Caco-2 (cell line): ENCODE data around the gene CFAP69. TPM values are rescaled to one million over a fixed set of nuclear protein-coding genes. Genes with fewer than 3 reads are reported as not detected.

Source experiments
- BruUV-seq: library from RNA; stranded (reverse); fragments of 400-500 nt; replicated peaks from 2 replicates; lab custom pipeline; 2021; lab: Mats Ljungman, UMichigan
- CTCF ChIA-PET: fragments of 300-600 bp; sonication (Branson Sonifier 250); formaldehyde crosslinking; loops from one replicate; lab custom pipeline; 2022; ENCODE audit warnings: antibody characterized with exemption; lab: Charles Lee
- POLR2A ChIA-PET: fragments of 300-600 bp; sonication (Branson Sonifier 250); formaldehyde crosslinking; loops from one replicate; lab custom pipeline; 2022; ENCODE audit warnings: antibody characterized with exemption; lab: Charles Lee
- DNase-seq, 2 experiments: peaks; one replicate each; pipeline versions ENCODE4 v3.0.0 to v3.0.0-alpha.2; 2020 to 2022
- H3K27me3 ChIP-seq: replicated peaks from 2 replicates; pipeline ENCODE4 v1.6.0; 2011; ENCODE audit warnings: low read length; ENCODE audit not compliant: control insufficient read depth, insufficient read depth
- H3K36me3 ChIP-seq: 2 replicates; pipeline ENCODE4 v1.5.1; 2011; ENCODE audit warnings: low read length; ENCODE audit not compliant: control insufficient read depth, insufficient read depth
- H3K4me1 ChIP-seq: fragments of 250-450 bp; sonication (Bioruptor Pico); 2 replicates; pipeline ENCODE4 v1.5.1; 2020; ENCODE audit warnings: mild to moderate bottlenecking
- H3K4me3 ChIP-seq: 2 replicates; pipeline ENCODE4 v1.5.1; 2011; ENCODE audit warnings: low read depth, mild to moderate bottlenecking, control low read depth, low read length
- H3K9me3 ChIP-seq: fragments of 250-450 bp; sonication (Bioruptor Pico); 2 replicates; pipeline ENCODE4 v1.5.1; 2020; ENCODE audit warnings: mild to moderate bottlenecking, moderate library complexity
- H3K27ac Mint-ChIP-seq: one replicate; pipeline ENCODE4 v1.8.0; 2022; ENCODE audit warnings: mixed read lengths; ENCODE audit not compliant: unreplicated experiment
- H3K27me3 Mint-ChIP-seq: one replicate; pipeline ENCODE4 v1.8.0; 2022; ENCODE audit warnings: mixed read lengths; ENCODE audit not compliant: insufficient read depth, unreplicated experiment
- H3K36me3 Mint-ChIP-seq: one replicate; pipeline ENCODE4 v1.8.0; 2022; ENCODE audit warnings: mild to moderate bottlenecking, mixed read lengths; ENCODE audit not compliant: insufficient read depth, unreplicated experiment
- H3K4me1 Mint-ChIP-seq: one replicate; pipeline ENCODE4 v1.8.0; 2022; ENCODE audit warnings: low read depth, mixed read lengths; ENCODE audit not compliant: unreplicated experiment
- H3K4me3 Mint-ChIP-seq: one replicate; pipeline ENCODE4 v1.8.0; 2022; ENCODE audit warnings: mild to moderate bottlenecking, moderate library complexity, mixed read lengths; ENCODE audit not compliant: unreplicated experiment
- H3K9me3 Mint-ChIP-seq: one replicate; pipeline ENCODE4 v1.8.0; 2022; ENCODE audit warnings: mixed read lengths; ENCODE audit not compliant: unreplicated experiment
- CTCF ChIP-seq, 2 experiments: fragments of 200-600 bp in 1 of 2; IDR thresholded peaks; 1 replicate in 1 of 2; 2 replicates in 1 of 2; pipeline versions ENCODE4 v1.5.1 to v1.8.0; 2011 to 2022; ENCODE audit warnings: antibody characterized with exemption in 1 of 2, control low read depth in 1 of 2, inconsistent platforms in 1 of 2, low read depth in 1 of 2, low read length in 1 of 2, mild to moderate bottlenecking in 1 of 2, moderate library complexity in 1 of 2; ENCODE audit not compliant: insufficient read depth in 1 of 2, severe bottlenecking in 1 of 2, unreplicated experiment in 1 of 2
- intact Hi-C: fragments of 100-400 bp; cut with micrococcal nuclease; formaldehyde crosslinking; loops from one replicate; pipeline ENCODE4 v1.10.0; 2022; ENCODE audit not compliant: unreplicated experiment
- total RNA-seq: library from RNA; stranded (reverse); gene quantifications from 2 replicates; pipeline ENCODE4 v1.2.3, GENCODE V29; 2022

The CFAP69 gene
- total RNA-seq, 1 experiment from 2014 or later, result 4.8 TPM

GRCh38 chr7:90213521-90213920 is 31.5 kb upstream of the CFAP69 start:
- ChIA-PET POLR2A (no interaction called here), CTCF (no interaction called here)
- H3K4me1 ChIP-seq, result 0 out of 2 replicates have a peak, but pooled peaks cover 8% of the 10 kb centered on the region
- H3K9me3 Mint-ChIP-seq, result no peaks in the 10 kb centered on the region
- H3K36me3 ChIP-seq, result no peaks in the 10 kb centered on the region; the same call in 1 of the 2 replicates
- H3K27me3 Mint-ChIP-seq, result no peaks in the 10 kb centered on the region
- intact Hi-C loops, result no loop called here
- no peaks in the 10 kb centered on the region for H3K27me3 ChIP-seq
- TF ChIP-seq CTCF (IDR thresholded peaks at IDR 0.05; ENCODE audit: insufficient read depth in 1 of 2, low read depth in 1 of 2, low read length in 1 of 2, severe bottlenecking in 1 of 2, unreplicated experiment in 1 of 2), result no peak
- BruUV-seq, result no TSS peak
- H3K4me3 Mint-ChIP-seq, result no peak overlapping the region
- no peaks in the 10 kb centered on the region for H3K9me3 ChIP-seq
- no peak overlapping the region for H3K4me3 ChIP-seq
- H3K27ac Mint-ChIP-seq, result no peak overlapping the region
- H3K36me3 Mint-ChIP-seq, result no peaks in the 10 kb centered on the region
- no peak for DNase-seq
- no peaks in the 10 kb centered on the region for H3K4me1 Mint-ChIP-seq

DNA sequence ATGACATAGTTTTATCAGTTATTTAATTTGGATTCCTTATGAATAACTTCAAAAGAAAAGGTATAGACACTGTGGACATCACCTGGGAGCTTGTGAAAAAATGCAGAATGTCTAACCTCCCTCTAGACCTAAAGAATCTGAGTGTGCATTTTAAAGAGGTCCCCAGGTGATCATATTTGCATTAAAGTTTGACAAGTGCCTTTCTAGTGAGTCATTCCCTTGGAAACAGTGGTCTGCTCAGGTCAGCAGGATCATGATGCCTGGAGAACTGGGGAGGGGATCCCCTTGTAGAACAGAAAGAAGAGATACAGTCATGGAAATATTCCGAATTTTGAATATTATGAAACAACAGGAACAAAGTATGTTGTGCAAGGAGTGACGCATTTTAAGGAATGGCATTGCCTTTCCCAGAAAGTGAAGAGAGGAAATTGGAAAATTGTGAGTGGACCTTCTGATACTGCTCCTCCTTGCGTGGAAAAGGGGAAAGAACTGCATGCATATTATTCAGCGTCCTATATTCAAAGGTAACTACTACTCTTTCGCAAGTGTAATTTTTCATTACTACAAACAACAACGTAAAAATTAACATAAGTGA is 28.8 kb upstream of the CFAP69 start:
- no TSS peak for BruUV-seq
- Mint-ChIP-seq H3K9me3 (no peaks in the 10 kb centered on the region), H3K36me3 (no peaks in the 10 kb centered on the region), H3K4me3 (no peak overlapping the region), H3K27me3 (no peaks in the 10 kb centered on the region), H3K4me1 (no peaks in the 10 kb centered on the region), H3K27ac (no peak overlapping the region)
- Histone ChIP-seq H3K36me3 (no peaks in the 10 kb centered on the region; the same call in 1 of the 2 replicates), H3K4me1 (no peaks in the 10 kb centered on the region), H3K9me3 (0 out of 2 replicates have a peak, but pooled peaks cover 2% of the 10 kb centered on the region), H3K27me3 (no peaks in the 10 kb centered on the region), H3K4me3 (no peak overlapping the region)
- intact Hi-C loops, result no loop called here
- DNase-seq, result no peak
- TF ChIP-seq CTCF (IDR thresholded peaks at IDR 0.05; ENCODE audit: insufficient read depth in 1 of 2, low read depth in 1 of 2, low read length in 1 of 2, severe bottlenecking in 1 of 2, unreplicated experiment in 1 of 2), result no peak
- CTCF ChIA-PET, result no interaction called here
- POLR2A ChIA-PET, result no interaction called here

DNA sequence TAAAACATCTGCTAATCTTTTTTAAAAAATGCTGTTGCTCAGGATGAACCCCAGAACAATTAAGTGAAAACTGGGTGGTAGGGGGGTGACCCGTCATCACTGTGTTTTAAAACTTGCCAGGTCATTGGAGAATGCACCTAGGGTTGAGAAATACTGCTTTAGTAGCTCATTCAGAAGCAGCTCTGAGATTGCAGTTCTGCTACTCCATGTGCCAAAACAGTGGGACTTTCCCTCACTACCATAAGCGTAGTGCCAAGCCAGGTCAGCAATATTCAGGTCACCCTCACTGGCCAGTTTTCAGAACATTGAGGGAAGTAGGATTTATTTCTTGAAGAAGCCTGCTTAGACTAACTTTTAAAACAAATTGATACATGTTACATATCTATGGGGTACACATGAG is 28.2 kb upstream of the CFAP69 start:
- H3K27ac Mint-ChIP-seq, result no peak overlapping the region
- Histone ChIP-seq H3K36me3 (no peaks in the 10 kb centered on the region; the same call in 1 of the 2 replicates), H3K9me3 (0 out of 2 replicates have a peak, but pooled peaks cover 2% of the 10 kb centered on the region), H3K27me3 (no peaks in the 10 kb centered on the region), H3K4me1 (no peaks in the 10 kb centered on the region), H3K4me3 (no peak overlapping the region)
- H3K4me1 Mint-ChIP-seq, result no peaks in the 10 kb centered on the region
- TF ChIP-seq CTCF (IDR thresholded peaks at IDR 0.05; ENCODE audit: insufficient read depth in 1 of 2, low read depth in 1 of 2, low read length in 1 of 2, severe bottlenecking in 1 of 2, unreplicated experiment in 1 of 2), result no peak
- H3K36me3 Mint-ChIP-seq, result no peaks in the 10 kb centered on the region
- intact Hi-C loops, result no loop called here
- ChIA-PET CTCF (no interaction called here), POLR2A (no interaction called here)
- BruUV-seq, result no TSS peak
- DNase-seq, result no peak
- H3K9me3 Mint-ChIP-seq, result no peaks in the 10 kb centered on the region
- no peaks in the 10 kb centered on the region for H3K27me3 Mint-ChIP-seq
- H3K4me3 Mint-ChIP-seq, result no peak overlapping the region
